Superior temporal gyrus (tissue), 1 donor: Measurements from ENCODE around the gene ACER3.
"Not testable (repeated sequence)": the region's sequence is repeated elsewhere in the genome, so short reads cannot be mapped to it uniquely, and the experiment has no call there.

Experiments
- DNase-seq: peaks from one replicate; pipeline ENCODE4 v3.0.0-alpha.2; 2016; ENCODE audit errors: extremely low spot score

Gene ACER3

GRCh38 chr11:77038029-77038824 lies 177.5 kb downstream of the ACER3 start:
- no peak for DNase-seq

- DNase-seq: no peak
These were observed 178.2 kb downstream of the ACER3 start for GRCh38 chr11:77038825-77039326.

- DNase-seq: no peak
These were observed 179.0 kb downstream of the ACER3 start for GRCh38 chr11:77039491-77040400.

GRCh38 chr11:77040401-77040777 lies 179.7 kb downstream of the ACER3 start:
- no peak for DNase-seq

- DNase-seq: no peak
These were observed 180.2 kb downstream of the ACER3 start for GRCh38 chr11:77040889-77041288.

GRCh38 chr11:77042111-77042726 lies 181.5 kb downstream of the ACER3 start:
- no peak for DNase-seq

GRCh38 chr11:77044356-77044755 lies 183.6 kb downstream of the ACER3 start:
- DNase-seq: no peak

GRCh38 chr11:77044886-77045285 lies 184.2 kb downstream of the ACER3 start:
- no peak for DNase-seq

GRCh38 chr11:77046060-77046501 lies 185.4 kb downstream of the ACER3 start:
- DNase-seq: no peak

- DNase-seq: peak; percentile 98
These were observed 186.5 kb downstream of the ACER3 start for GRCh38 chr11:77047007-77047927.

- DNase-seq: not testable (repeated sequence)
These were observed 187.3 kb downstream of the ACER3 start for GRCh38 chr11:77047928-77048446.

GRCh38 chr11:77049026-77049425 lies 188.3 kb downstream of the ACER3 start:
- no peak for DNase-seq

- DNase-seq: no peak
These were observed 190.8 kb downstream of the ACER3 start for GRCh38 chr11:77051511-77051910.

GRCh38 chr11:77052518-77052917 lies 191.8 kb downstream of the ACER3 start:
- no peak for DNase-seq

GRCh38 chr11:77053217-77054015 lies 192.7 kb downstream of the ACER3 start:
- DNase-seq: no peak

GRCh38 chr11:77054084-77054483 lies 193.4 kb downstream of the ACER3 start:
- no peak for DNase-seq

GRCh38 chr11:77055101-77055561 lies 194.4 kb downstream of the ACER3 start:
- DNase-seq: no peak

- no peak for DNase-seq
These were observed 195.2 kb downstream of the ACER3 start for GRCh38 chr11:77055913-77056312.

GRCh38 chr11:77056814-77057402 lies 196.2 kb downstream of the ACER3 start:
- DNase-seq: no peak
